HG02840 (cell line): ENCODE results near the gene CRTC2.
A peak's percentile ranks its signal among the peaks of the same experiment; 100 is the strongest.
"Not testable (repeated sequence)": the region's sequence is repeated elsewhere in the genome, so short reads cannot be mapped to it uniquely, and the experiment has no call there.

Experiments used
- ATAC-seq: cut with Tn5 transposase; IDR thresholded peaks from one replicate; pipeline ENCODE4 v1.9.1; 2021; ENCODE audit warnings: mild to moderate bottlenecking, moderate library complexity, moderate number of reproducible peaks; ENCODE audit not compliant: unreplicated experiment, low FRiP score

Gene CRTC2

GRCh38 chr1:153932156-153933131 lies 26.0 kb downstream of the CRTC2 start:
- no peak for ATAC-seq

GRCh38 chr1:153929981-153930948 lies 28.1 kb downstream of the CRTC2 start:
- ATAC-seq: no peak

- no peak for ATAC-seq
Observed at GRCh38 chr1:153929426-153929825, 29.0 kb downstream of the CRTC2 start.

GRCh38 chr1:153928791-153929341 lies 29.5 kb downstream of the CRTC2 start:
- ATAC-seq: no peak

- no peak for ATAC-seq
Observed at GRCh38 chr1:153928245-153928644, 30.2 kb downstream of the CRTC2 start.

GRCh38 chr1:153926405-153926804 lies 32.0 kb downstream of the CRTC2 start:
- ATAC-seq: no peak

- peak; percentile 93 for ATAC-seq
Observed at GRCh38 chr1:153922972-153923925, 35.2 kb downstream of the CRTC2 start, which contains the start of gene GATAD2B. Gene GATAD2B, minus strand, starts transcription at chr1:153922972. Its CDS starts 94,625 bp downstream, at chr1:153828347.

GRCh38 chr1:153922076-153922971 lies 36.1 kb downstream of the CRTC2 start:
- peak; percentile 36 for ATAC-seq

- no peak for ATAC-seq
Observed at GRCh38 chr1:153921803-153922075, 36.7 kb downstream of the CRTC2 start.

- ATAC-seq: no peak
Observed at GRCh38 chr1:153921080-153921802, 37.2 kb downstream of the CRTC2 start.

- ATAC-seq: no peak
Observed at GRCh38 chr1:153919876-153920852, 38.2 kb downstream of the CRTC2 start.

- ATAC-seq: no peak
Observed at GRCh38 chr1:153916297-153916696, 42.1 kb downstream of the CRTC2 start.

- ATAC-seq: no peak
Observed at GRCh38 chr1:153912349-153912748, 46.1 kb downstream of the CRTC2 start.

GRCh38 chr1:153910560-153910959 lies 47.9 kb downstream of the CRTC2 start:
- ATAC-seq: not testable (repeated sequence)

GRCh38 chr1:153908071-153908470 lies 50.3 kb downstream of the CRTC2 start:
- no peak for ATAC-seq

- no peak for ATAC-seq
Observed at GRCh38 chr1:153907134-153907533, 51.3 kb downstream of the CRTC2 start.

- ATAC-seq: no peak
Observed at GRCh38 chr1:153906396-153906795, 52.0 kb downstream of the CRTC2 start.
